ENCODE measurements around the gene MSLN. TPM values are rescaled to one million over a fixed set of nuclear protein-coding genes. Genes with fewer than 3 reads are reported as not detected.

The MSLN gene
- total and polyA plus RNA-seq, 2 of the 13 experiments (the other 11 are each of a cell fraction or from before 2014, with no cell fraction given): 2.0 to 2.3 TPM

DNA sequence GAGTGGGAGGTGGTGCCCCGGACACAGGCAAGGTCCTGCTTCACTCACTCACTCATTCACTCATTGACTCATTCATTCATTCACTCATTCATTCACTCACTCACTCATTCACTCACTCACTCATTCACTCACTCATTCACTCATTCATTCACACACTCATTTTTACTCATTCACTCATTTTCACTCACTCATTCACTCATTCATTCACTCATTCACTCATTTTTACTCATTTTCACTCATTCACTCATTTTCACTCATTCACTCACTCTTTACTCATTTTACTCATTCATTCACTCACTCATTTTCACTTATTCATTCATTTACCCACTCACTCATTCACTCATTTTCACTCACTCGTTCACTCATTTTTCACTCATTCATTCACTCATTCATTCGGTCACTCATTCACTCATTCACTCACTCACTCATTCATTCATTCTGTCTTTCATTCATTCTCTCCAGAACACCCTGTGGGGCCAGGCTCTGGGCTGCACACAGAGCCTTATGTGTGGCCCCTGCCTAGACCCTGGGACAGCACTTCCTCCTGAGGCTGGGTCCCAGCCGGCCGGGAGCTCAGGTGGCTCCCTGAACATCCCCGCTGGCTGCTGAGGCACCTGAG, 18.5 kb downstream of the MSLN start:
- H3K36me3 ChIP-seq (replicated peaks in 1 of 2; ENCODE audit: control insufficient read depth in 1 of 2, insufficient read depth in 2 of 2, low read length in 2 of 2): no peaks in the 10 kb centered on the region
- no peak overlapping the region for H3K9ac ChIP-seq (ENCODE audit: insufficient read depth, low read depth, low read length)
- no peak overlapping the region for H2AFZ ChIP-seq (ENCODE audit: low read length)
- H3K27me3 ChIP-seq (ENCODE audit: control insufficient read depth in 1 of 2, insufficient read depth in 2 of 2, low read length in 2 of 2): peaks cover 15 to 73% of the 10 kb centered on the region in 2 experiments
- ATAC-seq: no peak
- POLR2A ChIA-PET: no interaction called here
- H3K4me2 ChIP-seq (ENCODE audit: low read depth, low read length): no peak overlapping the region
- no peak overlapping the region for H3K27ac ChIP-seq (ENCODE audit: extremely low read length, insufficient read depth, low read length)
- in situ Hi-C loops (cut with HindIII; ENCODE audit: extremely low pct_ligation_motif_present, low pct_unique_long_range_greater_than_20kb): no loop called here
- no peaks in the 10 kb centered on the region for H3K9me3 ChIP-seq (ENCODE audit: low read length)
- H3K79me2 ChIP-seq (ENCODE audit: insufficient read depth, low read length): no peaks in the 10 kb centered on the region
- BruUV-seq (replicated peaks): no TSS peak
- 0 out of 2 replicates have a peak, but pooled peaks cover 2% of the 10 kb centered on the region for H4K20me1 ChIP-seq (ENCODE audit: insufficient read depth, low read length)
- H3K4me3 ChIP-seq (replicated peaks in 1 of 3; ENCODE audit: insufficient read depth in 1 of 3, low read depth in 2 of 3, low read length in 3 of 3): no peak overlapping the region
- FAIRE-seq: no peak
- no peak for DNase-seq (ENCODE audit: low spot score)
- intact Hi-C loops (cut with micrococcal nuclease; ENCODE audit: unreplicated experiment): no loop called here
- CTCF ChIA-PET (ENCODE audit: low intra/inter-chr PET ratio, low total read pairs): no interaction called here
- 34% methylated on average over 6 of the region's 6 CpGs for WGBS (ENCODE audit: low lambda C conversion rate)
- TF ChIP-seq, protein P1, sequence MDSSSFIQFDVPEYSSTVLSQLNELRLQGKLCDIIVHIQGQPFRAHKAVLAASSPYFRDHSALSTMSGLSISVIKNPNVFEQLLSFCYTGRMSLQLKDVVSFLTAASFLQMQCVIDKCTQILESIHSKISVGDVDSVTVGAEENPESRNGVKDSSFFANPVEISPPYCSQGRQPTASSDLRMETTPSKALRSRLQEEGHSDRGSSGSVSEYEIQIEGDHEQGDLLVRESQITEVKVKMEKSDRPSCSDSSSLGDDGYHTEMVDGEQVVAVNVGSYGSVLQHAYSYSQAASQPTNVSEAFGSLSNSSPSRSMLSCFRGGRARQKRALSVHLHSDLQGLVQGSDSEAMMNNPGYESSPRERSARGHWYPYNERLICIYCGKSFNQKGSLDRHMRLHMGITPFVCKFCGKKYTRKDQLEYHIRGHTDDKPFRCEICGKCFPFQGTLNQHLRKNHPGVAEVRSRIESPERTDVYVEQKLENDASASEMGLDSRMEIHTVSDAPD (CRISPR knock-in tag; IDR thresholded peaks at IDR 0.05): no peak
- TF ChIP-seq CC2D1A (CRISPR knock-in tag; IDR thresholded peaks at IDR 0.05) (no peak), MBNL3 (CRISPR knock-in tag; conservative IDR thresholded peaks at IDR 0.05) (no peak), ZNF24 (IDR thresholded peaks at IDR 0.05) (peak; percentile 95), GATAD2A (CRISPR knock-in tag; IDR thresholded peaks at IDR 0.05) (no peak), FOXJ3 (CRISPR knock-in tag; IDR thresholded peaks at IDR 0.05; ENCODE audit: borderline replicate concordance) (no peak), ZNF124 (CRISPR knock-in tag; IDR thresholded peaks at IDR 0.05) (no peak), ZNF292 (CRISPR knock-in tag; IDR thresholded peaks at IDR 0.05; ENCODE audit: borderline replicate concordance, low read depth) (no peak)
- no peaks in the 10 kb centered on the region for H3K4me1 ChIP-seq (ENCODE audit: insufficient read depth, low read length)

DNA sequence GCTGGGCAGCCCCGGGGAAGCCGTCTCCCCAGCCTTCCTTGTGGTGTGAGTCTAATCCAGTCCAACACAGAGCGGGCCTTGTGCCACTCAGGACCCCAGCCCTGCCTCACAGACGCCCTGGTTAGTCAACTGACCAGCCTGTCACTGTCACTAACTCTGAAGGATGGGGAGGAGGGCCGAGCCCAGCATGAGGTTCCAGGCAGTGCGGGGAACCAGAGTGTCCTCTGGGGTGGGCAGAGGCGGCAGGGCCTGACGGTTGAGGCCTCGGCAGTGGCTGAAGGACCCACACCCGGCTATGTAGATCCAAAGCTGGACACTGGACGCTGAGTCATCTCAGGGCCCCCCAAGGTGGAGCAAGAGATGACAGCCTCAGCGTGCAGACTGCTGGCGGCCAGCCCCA, 19.0 kb downstream of the MSLN start:
- ChIA-PET POLR2A (no interaction called here), CTCF (ENCODE audit: low intra/inter-chr PET ratio, low total read pairs) (no interaction called here)
- H3K4me1 ChIP-seq (ENCODE audit: insufficient read depth, low read length): no peaks in the 10 kb centered on the region
- no TSS peak for BruUV-seq (replicated peaks)
- no peaks in the 10 kb centered on the region for H3K36me3 ChIP-seq (replicated peaks in 1 of 2; ENCODE audit: control insufficient read depth in 1 of 2, insufficient read depth in 2 of 2, low read length in 2 of 2)
- H3K79me2 ChIP-seq (ENCODE audit: insufficient read depth, low read length): no peaks in the 10 kb centered on the region
- no peak for ATAC-seq
- intact Hi-C loops (cut with micrococcal nuclease; ENCODE audit: unreplicated experiment): no loop called here
- in situ Hi-C loops (cut with HindIII; ENCODE audit: extremely low pct_ligation_motif_present, low pct_unique_long_range_greater_than_20kb): no loop called here
- WGBS (ENCODE audit: low lambda C conversion rate): no CpG with 5 or more reads among the region's 13 CpGs
- no peak overlapping the region for H2AFZ ChIP-seq (ENCODE audit: low read length)
- peaks cover 14 to 68% of the 10 kb centered on the region in 2 experiments for H3K27me3 ChIP-seq (ENCODE audit: control insufficient read depth in 1 of 2, insufficient read depth in 2 of 2, low read length in 2 of 2)
- DNase-seq (ENCODE audit: low spot score): no peak
- H3K4me3 ChIP-seq (replicated peaks in 1 of 3; ENCODE audit: insufficient read depth in 1 of 3, low read depth in 2 of 3, low read length in 3 of 3): no peak overlapping the region
- no peaks in the 10 kb centered on the region for H3K9me3 ChIP-seq (ENCODE audit: low read length)
- no peak overlapping the region for H3K27ac ChIP-seq (ENCODE audit: extremely low read length, insufficient read depth, low read length)
- H3K4me2 ChIP-seq (ENCODE audit: low read depth, low read length): no peak overlapping the region
- H3K9ac ChIP-seq (ENCODE audit: insufficient read depth, low read depth, low read length): no peak overlapping the region
- H4K20me1 ChIP-seq (ENCODE audit: insufficient read depth, low read length): 0 out of 2 replicates have a peak, but pooled peaks cover 2% of the 10 kb centered on the region
- no peak for FAIRE-seq
- TF ChIP-seq MYNN (CRISPR knock-in tag; IDR thresholded peaks at IDR 0.05; ENCODE audit: low read depth) (no peak), ARNT2 (CRISPR knock-in tag; IDR thresholded peaks at IDR 0.05; ENCODE audit: low read depth) (no peak), ZSCAN12 (CRISPR knock-in tag; IDR thresholded peaks at IDR 0.05) (no peak), ZNF432 (CRISPR knock-in tag; IDR thresholded peaks at IDR 0.05; ENCODE audit: borderline replicate concordance) (no peak)
- TF ChIP-seq, protein P2, sequence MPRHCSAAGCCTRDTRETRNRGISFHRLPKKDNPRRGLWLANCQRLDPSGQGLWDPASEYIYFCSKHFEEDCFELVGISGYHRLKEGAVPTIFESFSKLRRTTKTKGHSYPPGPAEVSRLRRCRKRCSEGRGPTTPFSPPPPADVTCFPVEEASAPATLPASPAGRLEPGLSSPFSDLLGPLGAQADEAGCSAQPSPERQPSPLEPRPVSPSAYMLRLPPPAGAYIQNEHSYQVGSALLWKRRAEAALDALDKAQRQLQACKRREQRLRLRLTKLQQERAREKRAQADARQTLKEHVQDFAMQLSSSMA (CRISPR knock-in tag; IDR thresholded peaks at IDR 0.05): no peak
- TF ChIP-seq, protein P3, sequence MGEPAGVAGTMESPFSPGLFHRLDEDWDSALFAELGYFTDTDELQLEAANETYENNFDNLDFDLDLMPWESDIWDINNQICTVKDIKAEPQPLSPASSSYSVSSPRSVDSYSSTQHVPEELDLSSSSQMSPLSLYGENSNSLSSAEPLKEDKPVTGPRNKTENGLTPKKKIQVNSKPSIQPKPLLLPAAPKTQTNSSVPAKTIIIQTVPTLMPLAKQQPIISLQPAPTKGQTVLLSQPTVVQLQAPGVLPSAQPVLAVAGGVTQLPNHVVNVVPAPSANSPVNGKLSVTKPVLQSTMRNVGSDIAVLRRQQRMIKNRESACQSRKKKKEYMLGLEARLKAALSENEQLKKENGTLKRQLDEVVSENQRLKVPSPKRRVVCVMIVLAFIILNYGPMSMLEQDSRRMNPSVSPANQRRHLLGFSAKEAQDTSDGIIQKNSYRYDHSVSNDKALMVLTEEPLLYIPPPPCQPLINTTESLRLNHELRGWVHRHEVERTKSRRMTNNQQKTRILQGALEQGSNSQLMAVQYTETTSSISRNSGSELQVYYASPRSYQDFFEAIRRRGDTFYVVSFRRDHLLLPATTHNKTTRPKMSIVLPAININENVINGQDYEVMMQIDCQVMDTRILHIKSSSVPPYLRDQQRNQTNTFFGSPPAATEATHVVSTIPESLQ (CRISPR knock-in tag; conservative IDR thresholded peaks at IDR 0.05): no peak
- TF ChIP-seq, protein P4, sequence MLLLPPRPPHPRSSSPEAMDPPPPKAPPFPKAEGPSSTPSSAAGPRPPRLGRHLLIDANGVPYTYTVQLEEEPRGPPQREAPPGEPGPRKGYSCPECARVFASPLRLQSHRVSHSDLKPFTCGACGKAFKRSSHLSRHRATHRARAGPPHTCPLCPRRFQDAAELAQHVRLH (CRISPR knock-in tag; IDR thresholded peaks at IDR 0.05; ENCODE audit: borderline replicate concordance, low read depth): no peak

Measured in HepG2 (cell line).